Measurements from ENCODE around the gene PMF1.
"Not testable (repeated sequence)": the region's sequence is repeated elsewhere in the genome, so short reads cannot be mapped to it uniquely, and the experiment has no call there.

PMF1 gene

GRCh38 chr1:156212833-156213643 is at the start of gene PMF1:
TSS of gene PMF1 (plus strand) at chr1:156213007. CDS start at chr1:156213016, 9 bp downstream.
- peak; percentile 96 for DNase-seq

- no peak for DNase-seq
These were observed 49.1 kb upstream of the PMF1 start for GRCh38 chr1:156163712-156164111.

- DNase-seq: no peak
These were observed 48.5 kb upstream of the PMF1 start for GRCh38 chr1:156164125-156164831.

GRCh38 chr1:156165083-156165482 is 47.7 kb upstream of the PMF1 start:
- no peak for DNase-seq

- no peak for DNase-seq
These were observed 45.3 kb upstream of the PMF1 start for GRCh38 chr1:156167536-156167935.

GRCh38 chr1:156172696-156173470 is 39.9 kb upstream of the PMF1 start:
- no peak for DNase-seq

- no peak for DNase-seq
These were observed 36.1 kb upstream of the PMF1 start for GRCh38 chr1:156176610-156177210.

GRCh38 chr1:156177919-156178654 is 34.7 kb upstream of the PMF1 start:
- DNase-seq: no peak

- no peak for DNase-seq
These were observed 32.3 kb upstream of the PMF1 start for GRCh38 chr1:156180471-156180870.

- not testable (repeated sequence) for DNase-seq
These were observed 31.3 kb upstream of the PMF1 start for GRCh38 chr1:156181391-156181924.

- DNase-seq: not testable (repeated sequence)
These were observed 30.6 kb upstream of the PMF1 start for GRCh38 chr1:156182010-156182779.

GRCh38 chr1:156186347-156187177 is 26.2 kb upstream of the PMF1 start:
- DNase-seq: not testable (repeated sequence)

GRCh38 chr1:156190265-156190664 is 22.5 kb upstream of the PMF1 start:
- not testable (repeated sequence) for DNase-seq

GRCh38 chr1:156191292-156191964 is 21.4 kb upstream of the PMF1 start:
- DNase-seq: no peak

- no peak for DNase-seq
These were observed 19.7 kb upstream of the PMF1 start for GRCh38 chr1:156193208-156193487.

- DNase-seq: peak; percentile 92
These were observed 19.1 kb upstream of the PMF1 start, which contains the start of gene SLC25A44 for GRCh38 chr1:156193488-156194299. TSS of gene SLC25A44 (plus strand) at chr1:156194104. CDS start at chr1:156199848, 5,744 bp downstream.

- DNase-seq: no peak
These were observed 18.5 kb upstream of the PMF1 start for GRCh38 chr1:156194300-156194652.

- no peak for DNase-seq
These were observed 17.0 kb upstream of the PMF1 start for GRCh38 chr1:156195853-156196252.

- DNase-seq: no peak
These were observed 16.4 kb upstream of the PMF1 start for GRCh38 chr1:156196445-156196844.

All from stimulated activated naive CD4-positive, alpha-beta T cell treated with Interleukin-2 at 50 U/mL for 16 hours (primary cell).